ENCODE data around the gene DNM3. TPM values are rescaled to one million over a fixed set of nuclear protein-coding genes. Genes with fewer than 3 reads are reported as not detected.

Gene DNM3
- total and polyA plus RNA-seq, 9 of the 15 experiments (the other 6 are each of a cell fraction or from before 2014, with no cell fraction given), result 0.08 to 0.36 (median 0.22) TPM; not detected in 1

- TF ChIP-seq ZNF318 (IDR thresholded peaks at IDR 0.05; ENCODE audit: borderline replicate concordance in 1 of 2, low read depth in 1 of 2) (no peak), ETS1 (conservative IDR thresholded peaks at IDR 0.05; ENCODE audit: control insufficient read depth, low read depth, low read length) (no peak), YY1 (IDR thresholded peaks at IDR 0.05; ENCODE audit: borderline replicate concordance in 1 of 3, control insufficient read depth in 1 of 3, extremely low read depth in 1 of 3, insufficient read depth in 3 of 3, insufficient read length in 1 of 3, insufficient replicate concordance in 2 of 3, low read depth in 1 of 3, low read length in 2 of 3) (no peak), POLR2AphosphoS5 (IDR thresholded peaks at IDR 0.05; ENCODE audit: control insufficient read depth, insufficient read depth, low read depth, low read length) (no peak)
Observed at GRCh38 chr1:172325531-172325930, 484.2 kb downstream of the DNM3 start (continued).
